Caki2 (cell line): Measurements from ENCODE around the gene DPYSL4. TPM values are rescaled to one million over a fixed set of nuclear protein-coding genes. Genes with fewer than 3 reads are reported as not detected.

Source experiments
- DNase-seq: peaks from one replicate; pipeline ENCODE4 v3.0.0-alpha.2; 2015; ENCODE audit warnings: low read depth
- in situ Hi-C: cut with HindIII; loops from 2 replicates; pipeline ENCODE4 v1.10.0; 2016; ENCODE audit warnings: low sequenced_read_pairs, low pct_unique_long_range_greater_than_20kb, mixed read lengths
- total RNA-seq: library from RNA; depleted of rRNA; stranded (reverse); fragments of >200 nt; shearing (Covaris generic); gene quantifications from 2 replicates; pipeline ENCODE4 v1.2.3, GENCODE V29; 2014; ENCODE audit warnings: low replicate concordance

DPYSL4 gene
- total RNA-seq, 1 experiment from 2014 or later, result 0.14 TPM

- no peak for DNase-seq
- in situ Hi-C loops, result no loop called here
Observed at GRCh38 chr10:132172091-132173066, 14.4 kb upstream of the DPYSL4 start.

GRCh38 chr10:132173185-132173584 lies 13.6 kb upstream of the DPYSL4 start:
- DNase-seq, result no peak
- in situ Hi-C loops, result no loop called here

- no peak for DNase-seq
- in situ Hi-C loops, result no loop called here
Observed at GRCh38 chr10:132174237-132174636, 12.5 kb upstream of the DPYSL4 start.

GRCh38 chr10:132175408-132175807 lies 11.3 kb upstream of the DPYSL4 start:
- in situ Hi-C loops, result no loop called here

GRCh38 chr10:132175907-132176581 lies 10.7 kb upstream of the DPYSL4 start:
- no peak for DNase-seq
- in situ Hi-C loops, result no loop called here

More at GRCh38 chr10:132175408-132175807, 11.3 kb upstream of the DPYSL4 start:
- DNase-seq, result no peak

GRCh38 chr10:132176623-132177500 lies 9.9 kb upstream of the DPYSL4 start:
- no peak for DNase-seq

GRCh38 chr10:132178046-132178445 lies 8.7 kb upstream of the DPYSL4 start:
- in situ Hi-C loops, result no loop called here
- no peak for DNase-seq

More at GRCh38 chr10:132176623-132177500, 9.9 kb upstream of the DPYSL4 start:
- in situ Hi-C loops, result no loop called here

- DNase-seq, result no peak
- in situ Hi-C loops, result no loop called here
Observed at GRCh38 chr10:132178672-132179545, 7.8 kb upstream of the DPYSL4 start.

GRCh38 chr10:132179551-132180392 lies 7.0 kb upstream of the DPYSL4 start:
- no peak for DNase-seq
- in situ Hi-C loops, result no loop called here

- in situ Hi-C loops, result no loop called here
- no peak for DNase-seq
Observed at GRCh38 chr10:132180736-132181135, 6.0 kb upstream of the DPYSL4 start.

GRCh38 chr10:132181691-132182425 lies 4.9 kb upstream of the DPYSL4 start:
- DNase-seq, result no peak
- in situ Hi-C loops, result no loop called here

- in situ Hi-C loops, result no loop called here
- no peak for DNase-seq
Observed at GRCh38 chr10:132182591-132182990, 4.2 kb upstream of the DPYSL4 start.

GRCh38 chr10:132183046-132183445 lies 3.7 kb upstream of the DPYSL4 start:
- in situ Hi-C loops, result no loop called here
- DNase-seq, result no peak

GRCh38 chr10:132184816-132185593 lies 1.7 kb upstream of the DPYSL4 start:
- in situ Hi-C loops, result no loop called here

More at GRCh38 chr10:132184816-132185593, 1.7 kb upstream of the DPYSL4 start:
- DNase-seq, result no peak
